ENCODE measurements around the gene BPIFA1.

Gene BPIFA1

GRCh38 chr20:33235696-33236095 is at the start of gene BPIFA1:
Gene BPIFA1, plus strand, starts transcription at chr20:33235996. Its CDS starts 1,716 bp downstream, at chr20:33237712.
- no peak for DNase-seq (ENCODE audit: low read depth)

GRCh38 chr20:33187491-33187890 is 48.3 kb upstream of the BPIFA1 start:
- DNase-seq (ENCODE audit: low read depth): no peak

GRCh38 chr20:33188421-33188820 is 47.4 kb upstream of the BPIFA1 start:
- DNase-seq (ENCODE audit: low read depth): no peak

- DNase-seq (ENCODE audit: low read depth): no peak
Observed at GRCh38 chr20:33191484-33191883, 44.3 kb upstream of the BPIFA1 start.

- no peak for DNase-seq (ENCODE audit: low read depth)
Observed at GRCh38 chr20:33191955-33192354, 43.8 kb upstream of the BPIFA1 start.

GRCh38 chr20:33192912-33193501 is 42.8 kb upstream of the BPIFA1 start:
- no peak for DNase-seq (ENCODE audit: low read depth)

- no peak for DNase-seq (ENCODE audit: low read depth)
Observed at GRCh38 chr20:33199026-33199425, 36.8 kb upstream of the BPIFA1 start.

GRCh38 chr20:33202451-33202850 is 33.3 kb upstream of the BPIFA1 start:
- no peak for DNase-seq (ENCODE audit: low read depth)

- DNase-seq (ENCODE audit: low read depth): no peak
Observed at GRCh38 chr20:33203444-33203843, 32.4 kb upstream of the BPIFA1 start.

GRCh38 chr20:33209789-33210188 is 26.0 kb upstream of the BPIFA1 start:
- DNase-seq (ENCODE audit: low read depth): no peak

- no peak for DNase-seq (ENCODE audit: low read depth)
Observed at GRCh38 chr20:33210371-33210770, 25.4 kb upstream of the BPIFA1 start.

GRCh38 chr20:33211817-33212424 is 23.9 kb upstream of the BPIFA1 start:
- no peak for DNase-seq (ENCODE audit: low read depth)

GRCh38 chr20:33217052-33217451 is 18.7 kb upstream of the BPIFA1 start, which contains the start of gene BPIFA3:
Gene BPIFA3, plus strand, starts transcription at chr20:33217352. Its CDS starts 185 bp downstream, at chr20:33217537.
- no peak for DNase-seq (ENCODE audit: low read depth)

GRCh38 chr20:33224399-33224798 is 11.4 kb upstream of the BPIFA1 start:
- DNase-seq (ENCODE audit: low read depth): no peak

GRCh38 chr20:33229843-33230242 is 6.0 kb upstream of the BPIFA1 start:
- no peak for DNase-seq (ENCODE audit: low read depth)

- no peak for DNase-seq (ENCODE audit: low read depth)
Observed at GRCh38 chr20:33231237-33231636, 4.6 kb upstream of the BPIFA1 start.

- no peak for DNase-seq (ENCODE audit: low read depth)
Observed at GRCh38 chr20:33232486-33233072, 3.2 kb upstream of the BPIFA1 start.

- no peak for DNase-seq (ENCODE audit: low read depth)
Observed at GRCh38 chr20:33233129-33233774, 2.5 kb upstream of the BPIFA1 start.

GRCh38 chr20:33234050-33234449 is 1.7 kb upstream of the BPIFA1 start:
- DNase-seq (ENCODE audit: low read depth): no peak

- no peak for DNase-seq (ENCODE audit: low read depth)
Observed at GRCh38 chr20:33236351-33236750, 555 bp downstream of the BPIFA1 start.

GRCh38 chr20:33237989-33238388 is 2.2 kb downstream of the BPIFA1 start:
- DNase-seq (ENCODE audit: low read depth): no peak

GRCh38 chr20:33239418-33239817 is 3.6 kb downstream of the BPIFA1 start:
- DNase-seq (ENCODE audit: low read depth): no peak
